Epithelial cell of esophagus (primary cell): ENCODE results near the gene EMC1.
"Not testable (repeated sequence)": the region's sequence is repeated elsewhere in the genome, so short reads cannot be mapped to it uniquely, and the experiment has no call there.

ENCODE experiments used
- DNase-seq: peaks from one replicate; pipeline ENCODE4 v3.0.0; 2010; ENCODE audit warnings: low read depth
- H3K4me3 ChIP-seq: 2 replicates; pipeline ENCODE4 v1.5.1; 2011; ENCODE audit warnings: mild to moderate bottlenecking, low read length, control low read depth
- CTCF ChIP-seq: IDR thresholded peaks from 2 replicates; pipeline ENCODE4 v1.5.1; 2011; ENCODE audit warnings: low read depth, mild to moderate bottlenecking, low read length, control low read depth, inconsistent platforms; ENCODE audit not compliant: insufficient read depth; ENCODE audit errors: missing control alignments

EMC1 gene

GRCh38 chr1:19232524-19232846, 18.8 kb downstream of the EMC1 start:
- peak; percentile 15 for TF ChIP-seq CTCF
- no peak for DNase-seq
- no peak overlapping the region for H3K4me3 ChIP-seq

- not testable (repeated sequence) for DNase-seq, H3K4me3 ChIP-seq
These were observed 19.4 kb downstream of the EMC1 start for GRCh38 chr1:19231736-19232523.

- no peak overlapping the region for H3K4me3 ChIP-seq
- TF ChIP-seq CTCF: no peak
- DNase-seq: no peak
These were observed 21.4 kb downstream of the EMC1 start for GRCh38 chr1:19229828-19230325.

- DNase-seq: no peak
- no peak for TF ChIP-seq CTCF
- H3K4me3 ChIP-seq: no peak overlapping the region
These were observed 22.1 kb downstream of the EMC1 start for GRCh38 chr1:19229229-19229628.

- peak; percentile 50 for DNase-seq
- H3K4me3 ChIP-seq: no peak overlapping the region
- no peak for TF ChIP-seq CTCF
These were observed 28.1 kb downstream of the EMC1 start for GRCh38 chr1:19222979-19223824.

- H3K4me3 ChIP-seq: no peak overlapping the region
- no peak for TF ChIP-seq CTCF
- DNase-seq: no peak
These were observed 28.8 kb downstream of the EMC1 start for GRCh38 chr1:19222573-19222972.

- TF ChIP-seq CTCF: no peak
- DNase-seq: no peak
- H3K4me3 ChIP-seq: no peak overlapping the region
These were observed 30.3 kb downstream of the EMC1 start for GRCh38 chr1:19220991-19221390.
